Endometrium (tissue), 2 donors: Measurements from ENCODE around the gene RSPH10B2.
"Not testable (repeated sequence)": the region's sequence is repeated elsewhere in the genome, so short reads cannot be mapped to it uniquely, and the experiment has no call there.

Source experiments
- FAIRE-seq: peaks from 2 replicates; lab custom pipeline; 2012; peaks lifted over from hg19 to GRCh38; lab: Jason Lieb, UNC
- donor health status: control.
- donor health status: control.

The RSPH10B2 gene

GRCh38 chr7:6843092-6843491, 89.2 kb downstream of the RSPH10B2 start:
- not testable (repeated sequence) for FAIRE-seq

DNA sequence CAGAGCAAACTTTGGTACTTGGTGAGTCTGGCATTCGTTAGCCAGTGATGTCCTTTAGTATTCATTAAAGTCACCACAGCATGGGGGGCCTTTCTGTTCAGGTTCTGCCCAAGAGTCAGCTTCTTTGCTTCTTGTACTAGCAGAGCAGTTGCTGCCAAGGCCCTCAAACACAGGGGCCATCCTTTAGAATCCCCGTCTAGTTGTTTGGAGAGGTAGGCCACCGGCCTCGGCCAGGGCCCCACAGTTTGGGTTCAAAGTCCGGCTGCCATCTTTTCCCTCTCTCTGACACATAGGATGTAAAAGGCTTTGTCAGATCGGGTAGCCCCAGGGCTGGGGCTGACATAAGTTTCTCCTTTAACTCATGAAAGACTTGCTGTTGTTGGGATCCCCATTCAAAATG, 89.8 kb downstream of the RSPH10B2 start:
- not testable (repeated sequence) for FAIRE-seq

GRCh38 chr7:6845971-6846449, 92.1 kb downstream of the RSPH10B2 start:
- FAIRE-seq, result not testable (repeated sequence)

GRCh38 chr7:6847751-6848150, 93.8 kb downstream of the RSPH10B2 start:
- FAIRE-seq, result not testable (repeated sequence)
